Activated CD4-positive, alpha-beta T cell treated with anti-CD3 and anti-CD28 coated beads, Interleukin-2, amount 50 U/mL, for 16 hours (primary cell): ENCODE results near the gene APOB.

ENCODE experiments used
- DNase-seq: peaks from one replicate; pipeline ENCODE4 v3.0.0-alpha.2; 2020

Gene APOB

GRCh38 chr2:21043744-21044532 is at the start of gene APOB:
Gene APOB, minus strand, starts transcription at chr2:21044073. Its CDS starts 128 bp downstream, at chr2:21043945.
- no peak for DNase-seq

- DNase-seq = no peak
Measured at GRCh38 chr2:21092308-21092869, 48.5 kb upstream of the APOB start.

- DNase-seq = no peak
Measured at GRCh38 chr2:21084401-21084800, 40.5 kb upstream of the APOB start.

- no peak for DNase-seq
Measured at GRCh38 chr2:21083482-21083881, 39.6 kb upstream of the APOB start.

GRCh38 chr2:21078296-21078695 is 34.4 kb upstream of the APOB start:
- DNase-seq = no peak

GRCh38 chr2:21072477-21073242 is 28.8 kb upstream of the APOB start:
- no peak for DNase-seq

GRCh38 chr2:21070341-21071257 is 26.7 kb upstream of the APOB start:
- no peak for DNase-seq

GRCh38 chr2:21069746-21070340 is 26.0 kb upstream of the APOB start:
- no peak for DNase-seq

GRCh38 chr2:21067859-21068537 is 24.1 kb upstream of the APOB start:
- no peak for DNase-seq

GRCh38 chr2:21067125-21067524 is 23.3 kb upstream of the APOB start:
- no peak for DNase-seq

GRCh38 chr2:21059885-21060610 is 16.2 kb upstream of the APOB start:
- no peak for DNase-seq

- DNase-seq = no peak
Measured at GRCh38 chr2:21057097-21057496, 13.2 kb upstream of the APOB start.

- DNase-seq = no peak
Measured at GRCh38 chr2:21055879-21056790, 12.3 kb upstream of the APOB start.

GRCh38 chr2:21055451-21055850 is 11.6 kb upstream of the APOB start:
- no peak for DNase-seq

GRCh38 chr2:21054011-21054410 is 10.1 kb upstream of the APOB start:
- DNase-seq = no peak

GRCh38 chr2:21052044-21052443 is 8.2 kb upstream of the APOB start:
- no peak for DNase-seq

GRCh38 chr2:21050164-21050563 is 6.3 kb upstream of the APOB start:
- no peak for DNase-seq

GRCh38 chr2:21047141-21048009 is 3.5 kb upstream of the APOB start:
- DNase-seq = no peak

GRCh38 chr2:21046506-21046905 is 2.6 kb upstream of the APOB start:
- no peak for DNase-seq
